Heart left ventricle (tissue), 16 donors: ENCODE data around the gene GLIS2. TPM values are rescaled to one million over a fixed set of nuclear protein-coding genes. Genes with fewer than 3 reads are reported as not detected.

Experiments
- ATAC-seq, 4 donors: fragments of 200-7000 bp; cut with Tn5 transposase; one replicate each; pipeline ENCODE4 v1.9.1; 2020 to 2022; ENCODE audit warnings: moderate library complexity in 4 of 4, mild to moderate bottlenecking in 3 of 4, moderate number of reproducible peaks in 1 of 4
- DNase-seq, 5 donors: peaks; one replicate each; pipeline ENCODE4 v3.0.0-alpha.2; 2020
- H3K27ac ChIP-seq, 12 donors: fragments of 200-600 bp; sonication (generic) in 4 of 12; one replicate each; pipeline versions ENCODE4 v1.5.0 to v1.8.0; 2016 to 2022; ENCODE audit warnings: mild to moderate bottlenecking in 2 of 12
- H3K27me3 ChIP-seq, 9 donors: fragments of 200-600 bp; sonication (generic) in 2 of 9; one replicate each; pipeline versions ENCODE4 v1.5.1 to v1.8.0; 2016 to 2022; ENCODE audit warnings: mild to moderate bottlenecking in 3 of 9
- H3K36me3 ChIP-seq, 9 donors: fragments of 200-600 bp; sonication (generic) in 2 of 9; one replicate each; pipeline versions ENCODE4 v1.5.0 to v1.8.0; 2018 to 2022; ENCODE audit warnings: mild to moderate bottlenecking in 2 of 9
- H3K4me1 ChIP-seq, 12 donors: fragments of 200-600 bp; sonication (generic) in 4 of 12; one replicate each; pipeline versions ENCODE4 v1.5.0 to v1.8.0; 2016 to 2022; ENCODE audit warnings: mild to moderate bottlenecking in 3 of 12
- H3K4me3 ChIP-seq, 12 donors: fragments of 200-600 bp; sonication (generic) in 4 of 12; one replicate each; pipeline versions ENCODE4 v1.5.0 to v1.8.0; 2017 to 2022; ENCODE audit warnings: mild to moderate bottlenecking in 9 of 12, moderate library complexity in 4 of 12
- H3K9me3 ChIP-seq, 12 donors: fragments of 200-600 bp; sonication (generic) in 4 of 12; one replicate each; pipeline versions ENCODE4 v1.5.0 to v1.8.0; 2016 to 2022; ENCODE audit warnings: mild to moderate bottlenecking in 1 of 12
- CTCF ChIP-seq, 12 donors: fragments of 200-600 bp; sonication (generic) in 4 of 12; IDR thresholded peaks; one replicate each; pipeline versions ENCODE4 v1.5.0 to v1.8.0; 2018 to 2022; ENCODE audit warnings: antibody characterized with exemption in 12 of 12, mild to moderate bottlenecking in 5 of 12
- POLR2A ChIP-seq, 2 donors: fragments of 450-650 bp; IDR thresholded peaks; one replicate each; pipeline ENCODE4 v1.6.1; 2017; ENCODE audit warnings: antibody characterized with exemption in 2 of 2, mild to moderate bottlenecking in 2 of 2, moderate library complexity in 2 of 2
- WGBS, 4 donors: extraction: QIAGEN DNeasy Blood & Tissue Kit in 2 of 4; methylation state at CpG; one replicate each; pipeline versions ENCODE4 v1.1.5 to v1.1.7; 2013 to 2018; 5-methylcytosine and 5-hydroxymethylcytosine counted together
- intact Hi-C, 10 donors: fragments of 100-400 bp; cut with DNase I; formaldehyde crosslinking; loops; one replicate each; pipeline versions ENCODE4 v1.11.1 to v1.14.2; 2022
- polyA plus RNA-seq, 2 donors: library from polyadenylated mRNA; stranded (reverse); fragments of 200-250 nt; gene quantifications; one replicate each; pipeline ENCODE4 v1.2.3, GENCODE V29; 2013
- total RNA-seq, 9 donors: library from RNA; depleted of rRNA in 2 of 9; stranded (reverse); fragments of >200 nt in 2 of 9; fragmentation: NEBNext Ultra II Directional in 3 of 9; extraction: Animal tissue kit (Norgen Biotek cat#: 25700) in 3 of 9; gene quantifications; one replicate each; pipeline versions ENCODE4 v1.1.0 to v1.2.4, GENCODE V29; 2016 to 2023
- donor health status: ischemic (EF 13 %, LVEDD 7.1; RV severe dilation, severe dysfunction).
- donor health status: healthy with polysubstance abuse.
- donor health status: DM: no; HTN: yes; CAD: no.
- donor health status: DM: no; HTN: no; CAD: no.
- donor health status: ischemic (EF 25% LVEDD 6.9; RV normal size, moderate dysfunction).
- donor health status: ischemic (EF 25% LVEDD 5.7; RV mildly dilated, moderate dysfunction).
- donor health status: healthy.
- donor health status: DM: yes; HTN: yes; CAD: no.
- donor health status: ischemic (EF 35%, LVEDD 5.7; RV mildly dilated, moderate dysfunction).
- donor health status: nonischemic (EF 11% LVEDD 7.7; RV severe dilation, severe dysfunction).
- donor health status: DM: yes; HTN: yes; CAD: no.
- donor health status: PGD.
- donor health status: ischemic (EF 29% LVEDD 5.4; RV normal size, mild dysfunction).
- donor health status: nonischemic (EF 23%, LVEDD 6.1; RV moderate dilation, normal function).

The GLIS2 gene
- total and polyA plus RNA-seq, 11 donors: 7.6 to 23.4 (median 12.7) TPM

DNA sequence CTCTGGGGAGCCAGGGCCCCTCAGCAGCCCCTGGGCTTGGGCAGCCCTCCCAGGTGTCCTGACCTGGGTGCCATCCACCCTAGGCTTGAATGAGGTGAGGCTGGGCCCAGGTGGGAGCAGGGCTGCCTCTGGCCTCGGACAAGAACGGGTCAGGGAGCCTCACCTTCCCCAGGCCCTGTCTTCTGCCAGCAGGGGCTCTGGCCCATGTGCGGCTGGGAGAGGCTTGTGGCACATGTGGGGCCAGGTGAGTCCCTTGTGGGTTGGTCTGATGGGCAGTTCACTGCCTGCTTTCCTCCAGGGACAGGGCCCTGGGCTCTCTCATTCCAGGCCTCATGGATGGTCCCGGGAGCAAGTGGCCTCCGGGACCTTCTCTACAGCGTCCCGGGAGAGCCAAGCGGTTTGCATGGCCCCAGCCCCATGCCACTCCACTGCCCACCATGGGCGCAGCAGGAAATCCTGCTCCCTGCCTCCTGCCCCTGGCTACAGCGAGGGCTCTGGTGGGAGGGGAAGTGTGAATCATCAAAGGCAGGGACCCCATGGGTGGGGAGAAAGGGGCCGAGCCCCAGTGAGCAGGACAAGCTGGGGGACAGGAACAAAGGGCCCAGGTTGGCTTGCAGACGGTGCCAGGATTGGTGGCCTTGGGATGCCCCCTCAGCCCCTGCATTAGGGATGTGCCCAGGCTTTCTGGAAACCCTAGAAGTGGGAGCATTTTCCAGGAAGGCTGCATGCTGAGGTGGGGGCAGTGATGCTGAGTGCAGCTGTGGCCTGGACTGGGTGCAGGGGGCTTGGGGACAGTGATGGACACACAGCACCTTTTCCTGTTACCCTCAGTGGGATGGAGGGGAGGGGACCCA, 68.0 kb downstream of the GLIS2 start:
- no peak overlapping the region for H3K4me3 ChIP-seq
- ATAC-seq (no peak), DNase-seq (peak in 1 of 5 donors; percentile 59)
- no peaks in the 10 kb centered on the region for H3K9me3 ChIP-seq
- H3K27me3 ChIP-seq: no peaks in the 10 kb centered on the region
- peak overlapping the region in 1 of 12 donors; percentile 1 for H3K27ac ChIP-seq
- H3K4me1 ChIP-seq: peaks cover 0 to 49% (median 14%) of the 10 kb centered on the region in 12 donors
- intact Hi-C loops: no loop called here
- peaks cover 0 to 84% (median 23%) of the 10 kb centered on the region in 9 donors for H3K36me3 ChIP-seq
- TF ChIP-seq CTCF (IDR thresholded peaks at IDR 0.05) (no peak), POLR2A (IDR thresholded peaks at IDR 0.05) (no peak)
- 77 to 94% (median 87%) methylated on average over 3 to 12 of the region's 12 CpGs for WGBS, 4 donors

DNA sequence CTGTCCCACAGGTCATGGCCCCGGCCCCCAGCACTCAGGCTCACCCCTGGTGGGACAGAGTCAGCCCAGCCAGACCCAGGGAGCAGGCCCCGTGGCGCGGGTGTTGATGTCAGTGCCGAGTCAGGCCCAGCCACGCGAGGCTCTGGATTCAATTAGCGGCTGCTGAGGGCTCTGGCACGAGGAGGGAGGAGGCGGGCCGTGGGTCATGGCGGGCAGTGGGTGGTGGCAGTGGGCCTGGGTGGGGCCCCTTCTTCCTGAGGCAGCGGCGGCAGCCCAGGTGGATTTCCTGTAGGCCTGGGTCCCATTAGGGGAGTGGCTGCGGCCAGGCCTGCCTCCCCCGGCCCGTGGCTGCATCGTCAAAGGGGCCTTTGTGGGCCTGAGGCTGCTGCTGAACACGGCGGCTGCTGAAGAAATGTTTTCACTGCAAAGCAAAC, 68.7 kb downstream of the GLIS2 start:
- 60 to 78% (median 72%) methylated on average over 4 to 20 of the region's 20 CpGs for WGBS, 4 donors
- Histone ChIP-seq H3K4me3 (no peak overlapping the region), H3K9me3 (no peaks in the 10 kb centered on the region), H3K27me3 (no peaks in the 10 kb centered on the region), H3K4me1 (peaks cover 0 to 53% (median 17%) of the 10 kb centered on the region in 12 donors), H3K36me3 (peaks cover 0 to 91% (median 23%) of the 10 kb centered on the region in 9 donors), H3K27ac (peak overlapping the region in 1 of 12 donors; percentile 14)
- DNase-seq (peak in 2 of 5 donors; percentile 48 to 55), ATAC-seq (peak in 1 of 4 donors; percentile 2)
- intact Hi-C loops: no loop called here
- no peak for TF ChIP-seq POLR2A (IDR thresholded peaks at IDR 0.05)
- no peak for TF ChIP-seq CTCF (IDR thresholded peaks at IDR 0.05)

GRCh38 chr16:4385066-4385788, 69.4 kb downstream of the GLIS2 start:
- ATAC-seq (no peak), DNase-seq (no peak)
- Histone ChIP-seq H3K27me3 (no peaks in the 10 kb centered on the region), H3K27ac (peak overlapping the region in 3 of 12 donors; percentile 9 to 79 (median 62)), H3K4me1 (peaks cover 0 to 58% (median 20%) of the 10 kb centered on the region in 12 donors), H3K36me3 (peaks cover 0 to 98% (median 26%) of the 10 kb centered on the region in 9 donors), H3K9me3 (no peaks in the 10 kb centered on the region), H3K4me3 (no peak overlapping the region)
- intact Hi-C loops: no loop called here
- TF ChIP-seq CTCF (IDR thresholded peaks at IDR 0.05): no peak
- no peak for TF ChIP-seq POLR2A (IDR thresholded peaks at IDR 0.05)
- 73 to 86% (median 86%) methylated on average over 8 to 20 of the region's 20 CpGs for WGBS, 4 donors
